GM12891 (cell line): ENCODE results near the gene FHDC1.

Experiments
- PAX5 ChIP-seq: IDR thresholded peaks from 2 replicates; pipeline ENCODE4 v1.6.1; 2011; ENCODE audit warnings: low read length, moderate library complexity, mild to moderate bottlenecking; ENCODE audit not compliant: insufficient read depth, severe bottlenecking
- POLR2A ChIP-seq: IDR thresholded peaks from 2 replicates; pipeline ENCODE4 v1.6.1; 2011; ENCODE audit warnings: low read depth, low read length, control low read depth
- POLR2AphosphoS5 ChIP-seq: IDR thresholded peaks from 2 replicates; pipeline ENCODE4 v1.6.1; 2011; ENCODE audit warnings: low read depth, low read length, control low read depth
- POU2F2 ChIP-seq: IDR thresholded peaks from 2 replicates; pipeline ENCODE4 v1.6.1; 2011; ENCODE audit warnings: low read depth, mild to moderate bottlenecking, control low read depth, low read length, moderate library complexity
- SPI1 ChIP-seq: IDR thresholded peaks from 2 replicates; pipeline ENCODE4 v1.6.1; 2011; ENCODE audit warnings: low read depth, low read length, control low read depth
- TAF1 ChIP-seq: IDR thresholded peaks from 2 replicates; pipeline ENCODE4 v1.6.1; 2011; ENCODE audit warnings: low read depth, low read length, control low read depth

- no peak for TF ChIP-seq POLR2AphosphoS5
- no peak for TF ChIP-seq POLR2A
- TF ChIP-seq TAF1, result no peak
- no peak for TF ChIP-seq PAX5
- TF ChIP-seq POU2F2, result no peak
- TF ChIP-seq SPI1, result no peak
These were observed 45.2 kb downstream of the FHDC1 start for GRCh38 chr4:152981278-152981677.
